Suprapubic skin (tissue), 4 donors: ENCODE measurements around the gene CGB8. TPM values are rescaled to one million over a fixed set of nuclear protein-coding genes. Genes with fewer than 3 reads are reported as not detected.

Source experiments
- DNase-seq, 2 donors: peaks; one replicate each; pipeline ENCODE4 v3.0.0-alpha.2; 2019; ENCODE audit warnings: low spot score in 2 of 2
- H3K27ac ChIP-seq: fragments of 200-600 bp; sonication (generic); one replicate; pipeline ENCODE4 v1.5.1; 2019
- H3K27me3 ChIP-seq: fragments of 200-600 bp; sonication (generic); one replicate; pipeline ENCODE4 v1.5.1; 2019
- H3K36me3 ChIP-seq: fragments of 200-600 bp; sonication (generic); one replicate; pipeline ENCODE4 v1.5.1; 2019
- H3K4me1 ChIP-seq: fragments of 200-600 bp; sonication (generic); one replicate; pipeline ENCODE4 v1.5.1; 2019
- H3K4me3 ChIP-seq: fragments of 200-600 bp; sonication (generic); one replicate; pipeline ENCODE4 v1.5.1; 2019; ENCODE audit warnings: mild to moderate bottlenecking
- H3K9me3 ChIP-seq: fragments of 200-600 bp; sonication (generic); one replicate; pipeline ENCODE4 v1.5.1; 2019
- EP300 ChIP-seq: sonication (generic); formaldehyde crosslinking; IDR thresholded peaks from one replicate; pipeline ENCODE4 v1.6.1; 2017; ENCODE audit warnings: antibody characterized with exemption
- WGBS: methylation state at CpG from one replicate; pipeline ENCODE4 v1.1.5; 2018; 5-methylcytosine and 5-hydroxymethylcytosine counted together
- total RNA-seq, 4 donors: library from RNA; depleted of rRNA; stranded (reverse); fragments of >200 nt; gene quantifications; one replicate each; pipeline ENCODE4 v1.1.0, GENCODE V29; 2016
- TF ChIP-seq, protein P1 (sequence below), 2 donors: fragments of 200-600 bp in 1 of 2; fragments of 450-650 bp in 1 of 2; sonication (generic) in 1 of 2; IDR thresholded peaks; one replicate each; pipeline ENCODE4 v1.5.1; 2016 to 2019; ENCODE audit warnings: antibody characterized with exemption in 2 of 2, mild to moderate bottlenecking in 1 of 2, moderate library complexity in 1 of 2

CGB8 gene
- total RNA-seq, 4 donors from 2014 or later, result not detected

DNA sequence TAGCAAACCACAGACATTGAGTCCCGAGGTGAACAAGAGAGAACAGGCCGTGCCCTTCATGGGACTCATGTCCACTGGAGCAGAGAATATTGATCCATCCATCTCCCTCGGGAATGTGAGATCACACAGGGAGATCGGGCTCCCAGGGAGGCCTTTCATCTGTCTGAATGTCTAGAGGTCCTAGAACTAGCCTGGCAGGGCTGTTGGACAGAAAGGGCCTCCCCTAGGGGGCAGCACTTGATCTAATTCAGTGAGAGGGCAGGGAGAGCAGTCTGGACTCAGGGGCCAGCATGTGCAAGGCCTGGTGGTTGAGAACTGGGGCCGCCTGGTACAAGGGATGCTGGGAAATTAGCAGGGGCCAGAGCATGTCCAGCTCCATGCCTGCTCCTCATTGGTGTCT is 50.9 kb downstream of the CGB8 start:
- H3K4me3 ChIP-seq, result no peak overlapping the region
- no peaks in the 10 kb centered on the region for H3K27me3 ChIP-seq
- TF ChIP-seq, protein P1, sequence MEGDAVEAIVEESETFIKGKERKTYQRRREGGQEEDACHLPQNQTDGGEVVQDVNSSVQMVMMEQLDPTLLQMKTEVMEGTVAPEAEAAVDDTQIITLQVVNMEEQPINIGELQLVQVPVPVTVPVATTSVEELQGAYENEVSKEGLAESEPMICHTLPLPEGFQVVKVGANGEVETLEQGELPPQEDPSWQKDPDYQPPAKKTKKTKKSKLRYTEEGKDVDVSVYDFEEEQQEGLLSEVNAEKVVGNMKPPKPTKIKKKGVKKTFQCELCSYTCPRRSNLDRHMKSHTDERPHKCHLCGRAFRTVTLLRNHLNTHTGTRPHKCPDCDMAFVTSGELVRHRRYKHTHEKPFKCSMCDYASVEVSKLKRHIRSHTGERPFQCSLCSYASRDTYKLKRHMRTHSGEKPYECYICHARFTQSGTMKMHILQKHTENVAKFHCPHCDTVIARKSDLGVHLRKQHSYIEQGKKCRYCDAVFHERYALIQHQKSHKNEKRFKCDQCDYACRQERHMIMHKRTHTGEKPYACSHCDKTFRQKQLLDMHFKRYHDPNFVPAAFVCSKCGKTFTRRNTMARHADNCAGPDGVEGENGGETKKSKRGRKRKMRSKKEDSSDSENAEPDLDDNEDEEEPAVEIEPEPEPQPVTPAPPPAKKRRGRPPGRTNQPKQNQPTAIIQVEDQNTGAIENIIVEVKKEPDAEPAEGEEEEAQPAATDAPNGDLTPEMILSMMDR (IDR thresholded peaks at IDR 0.05), result peak in 1 of 2 donors; percentile 30
- TF ChIP-seq EP300, result no peak
- H3K27ac ChIP-seq, result no peak overlapping the region
- no peaks in the 10 kb centered on the region for H3K9me3 ChIP-seq
- DNase-seq, result no peak
- peaks cover 15% of the 10 kb centered on the region for H3K4me1 ChIP-seq
- 84% methylated on average over 3 of the region's 5 CpGs for WGBS
- H3K36me3 ChIP-seq, result peaks cover 8% of the 10 kb centered on the region

Other genes with a start within 250 kb of the CGB8 start
- 10 to 100 TPM; 33.5 to 50.6 (median 38.1) TPM for gene BCAT2, start 238.1 kb downstream of the CGB8 start, total RNA-seq
- gene HSD17B14, start 212.6 kb downstream of the CGB8 start, total RNA-seq, result 1 to 10 TPM; 2.5 to 3.4 (median 3.1) TPM
- 1 to 10 TPM; 2.8 to 5.1 (median 5.0) TPM for gene PLEKHA4, start 180.5 kb downstream of the CGB8 start, total RNA-seq
- 100 to 1,000 TPM; 135 to 191 (median 144) TPM for gene PPP1R15A, start 176.7 kb downstream of the CGB8 start, total RNA-seq
- not detected for gene TULP2, start 150.4 kb downstream of the CGB8 start, total RNA-seq
- 100 to 1,000 TPM; 132 to 220 (median 204) TPM for gene NUCB1, start 148.8 kb downstream of the CGB8 start, total RNA-seq
- gene DHDH, start 115.4 kb downstream of the CGB8 start, total RNA-seq, result under 1 TPM in 1 of 4 donors, not detected in 3; 0.59 TPM
- 10 to 100 TPM; 25.1 to 29.6 (median 27.5) TPM for gene BAX, start 94.2 kb downstream of the CGB8 start, total RNA-seq
- gene FTL, start 83.8 kb downstream of the CGB8 start, total RNA-seq, result 1,000 to 10,000 TPM in 3 of 4 donors, 100 to 1,000 TPM in 1; 883 to 1,582 (median 1,278) TPM
- gene GYS1, start 55.8 kb downstream of the CGB8 start, total RNA-seq, result 10 to 100 TPM; 26.4 to 42.0 (median 31.6) TPM
- gene RUVBL2, start 55.2 kb downstream of the CGB8 start, total RNA-seq, result 10 to 100 TPM; 37.3 to 70.3 (median 68.8) TPM
- gene LHB, start 32.0 kb downstream of the CGB8 start, total RNA-seq, result not detected
- not detected for gene CGB3, start 24.8 kb downstream of the CGB8 start, total RNA-seq
- not detected for gene CGB2, start 17.2 kb downstream of the CGB8 start, total RNA-seq
- gene CGB1, start 12.2 kb downstream of the CGB8 start, total RNA-seq, result not detected
- gene CGB5, start 5.3 kb downstream of the CGB8 start, total RNA-seq, result 1 to 10 TPM in 1 of 4 donors, not detected in 3; 2.5 TPM
- 10 to 100 TPM in 1 of 4 donors, 1 to 10 TPM in 3; 2.9 to 27.4 (median 4.3) TPM for gene CGB7, start 8.6 kb upstream of the CGB8 start, total RNA-seq
- 10 to 100 TPM in 2 of 4 donors, 1 to 10 TPM in 2; 7.8 to 22.5 (median 13.1) TPM for gene NTF4, start 15.7 kb upstream of the CGB8 start, total RNA-seq
- not detected for gene KCNA7, start 23.6 kb upstream of the CGB8 start, total RNA-seq
- 100 to 1,000 TPM; 207 to 788 (median 322) TPM for gene SNRNP70, start 36.3 kb upstream of the CGB8 start, total RNA-seq
- 10 to 100 TPM; 20.0 to 39.8 (median 32.3) TPM for gene LIN7B, start 65.3 kb upstream of the CGB8 start, total RNA-seq
- gene C19orf73, start 70.0 kb upstream of the CGB8 start, total RNA-seq, result 1 to 10 TPM in 3 of 4 donors, not detected in 1; 5.2 to 9.3 (median 5.9) TPM
- 10 to 100 TPM; 42.7 to 50.1 (median 46.6) TPM for gene PPFIA3, start 70.4 kb upstream of the CGB8 start, total RNA-seq
- 1 to 10 TPM in 1 of 4 donors, under 1 TPM in 2, not detected in 1; 0.47 to 1.0 (median 0.53) TPM for gene HRC, start 106.3 kb upstream of the CGB8 start, total RNA-seq
- 10 to 100 TPM; 45.2 to 87.6 (median 62.4) TPM for gene TRPM4, start 108.7 kb upstream of the CGB8 start, total RNA-seq